K562 (cell line): Measurements from ENCODE around the gene VMP1. TPM values are rescaled to one million over a fixed set of nuclear protein-coding genes. Genes with fewer than 3 reads are reported as not detected.
A peak's percentile ranks its signal among the peaks of the same experiment; 100 is the strongest.

Experiments used
- CBFA2T3 ChIP-seq: fragments of 450-650 bp; IDR thresholded peaks from 2 replicates; pipeline ENCODE4 v1.6.1; 2017
- CHD4 ChIP-seq: fragments of 200-600 bp; sonication (generic); IDR thresholded peaks from 3 replicates; pipeline ENCODE4 v1.6.1; 2012; ENCODE audit warnings: low read depth, mild to moderate bottlenecking, mixed read lengths, low read length, inconsistent platforms; ENCODE audit not compliant: insufficient read depth, insufficient replicate concordance, poor library complexity, severe bottlenecking
- DIDO1 ChIP-seq: fragments of 450-650 bp; IDR thresholded peaks from 2 replicates; pipeline ENCODE4 v1.6.1; 2016; ENCODE audit warnings: low read depth, missing biosample characterization, missing genetic modification characterization
- DLX4 ChIP-seq: fragments of 250-450 bp; sonication (Bioruptor Pico); IDR thresholded peaks from 2 replicates; pipeline ENCODE4 v1.6.1; 2021; ENCODE audit warnings: mild to moderate bottlenecking
- ESRRB ChIP-seq: fragments of 250-450 bp; sonication (Bioruptor Pico); IDR thresholded peaks from 2 replicates; pipeline ENCODE4 v1.5.0; 2020; ENCODE audit warnings: mild to moderate bottlenecking, moderate library complexity, borderline replicate concordance
- IRF9 ChIP-seq: fragments of 450-650 bp; IDR thresholded peaks from 2 replicates; pipeline ENCODE4 v1.6.1; 2016; ENCODE audit warnings: missing biosample characterization, missing genetic modification characterization
- JUND ChIP-seq, 2 experiments: IDR thresholded peaks; 2 replicates in 1 of 2; 3 replicates in 1 of 2; pipeline ENCODE4 v1.6.1; 2011; ENCODE audit warnings: borderline replicate concordance in 2 of 2, low read depth in 2 of 2, low read length in 2 of 2, improper control_type of control experiment in 1 of 2, missing biosample characterization in 1 of 2, missing genetic modification characterization in 1 of 2, missing genetic modification reagents in 1 of 2
- NR2C1 ChIP-seq, 2 experiments: fragments of 450-650 bp; IDR thresholded peaks; 2 replicates each; pipeline ENCODE4 v1.6.1; 2017; ENCODE audit warnings: mild to moderate bottlenecking in 2 of 2, antibody characterized with exemption in 1 of 2, inconsistent platforms in 1 of 2, missing compliant biosample characterization in 1 of 2, missing genetic modification characterization in 1 of 2
- POLR2B ChIP-seq: fragments of 450-650 bp; IDR thresholded peaks from 2 replicates; pipeline ENCODE4 v1.6.1; 2018; ENCODE audit warnings: low read depth; ENCODE audit not compliant: partially characterized antibody
- RBM39 ChIP-seq: fragments of 200-400 bp; formaldehyde crosslinking; optimal IDR thresholded peaks from 2 replicates; pipeline ENCODE3; 2018; ENCODE audit warnings: low read depth, low read length
- RNF2 ChIP-seq: sonication (generic); IDR thresholded peaks from 2 replicates; pipeline ENCODE4 v1.6.1; 2016
- SUPT5H ChIP-seq: fragments of 450-650 bp; IDR thresholded peaks from 2 replicates; pipeline ENCODE4 v1.6.1; 2016
- ZBTB11 ChIP-seq, 3 experiments: fragments of 200-800 bp in 1 of 3; fragments of 250-450 bp in 1 of 3; fragments of 450-650 bp in 1 of 3; sonication (Bioruptor Pico) in 1 of 3; sonication (Bioruptor generic) in 1 of 3; formaldehyde crosslinking in 1 of 3; IDR thresholded peaks; 2 replicates each; pipeline versions ENCODE4 v1.6.1 to v1.8.0; 2016 to 2022; ENCODE audit warnings: mild to moderate bottlenecking in 2 of 3, missing genetic modification characterization in 2 of 3, missing compliant biosample characterization in 1 of 3, moderate library complexity in 1 of 3
- ZC3H8 ChIP-seq: fragments of 450-650 bp; IDR thresholded peaks from 2 replicates; pipeline ENCODE4 v1.6.1; 2017
- ZNF280B ChIP-seq: fragments of 250-450 bp; sonication (Bioruptor Pico); IDR thresholded peaks from 2 replicates; pipeline ENCODE4 v1.5.1; 2021; ENCODE audit warnings: mild to moderate bottlenecking
- ZNF324 ChIP-seq: fragments of 250-450 bp; sonication (Bioruptor Pico); IDR thresholded peaks from 2 replicates; pipeline ENCODE4 v1.4.0; 2020; ENCODE audit warnings: mild to moderate bottlenecking
- ZNF354B ChIP-seq: fragments of 250-450 bp; sonication (Bioruptor Pico); IDR thresholded peaks from 2 replicates; pipeline ENCODE4 v1.4.0; 2020
- ZNF586 ChIP-seq: fragments of 450-650 bp; formaldehyde crosslinking; conservative IDR thresholded peaks from 2 replicates; pipeline ENCODE4 v1.4.0; 2020; ENCODE audit warnings: mild to moderate bottlenecking, moderate library complexity
- polyA plus RNA-seq, 8 experiments: library from polyadenylated mRNA; depleted of rRNA in 4 of 8; stranded (reverse) in 5 of 8; unstranded in 3 of 8; fragments of >200 nt; fragmentation: Nextera tagmentation in 2 of 8; fragmentation: Illumina TruSeq in 1 of 8; extraction: Ambion mirVana in 2 of 8; extraction: Trizol in 1 of 8; gene quantifications; 2 replicates each; pipeline versions ENCODE4 v1.2.1 to v1.2.3, GENCODE V29; 2011 to 2014; ENCODE audit warnings: inconsistent platforms in 1 of 8, missing spikeins in 1 of 8
- total RNA-seq, 7 experiments: library from RNA; depleted of rRNA in 6 of 7; stranded (reverse); fragments of >200 nt in 6 of 7; fragmentation: Illumina TruSeq in 2 of 7; extraction: Trizol in 2 of 7; gene quantifications; 2 replicates each; pipeline versions ENCODE4 v1.2.1 to v1.2.3, GENCODE V29; 2011 to 2021; ENCODE audit warnings: low replicate concordance in 1 of 7
- TF ChIP-seq, protein P1 (sequence below): sonication (generic); formaldehyde crosslinking; IDR thresholded peaks from 2 replicates; pipeline ENCODE4 v1.8.0; 2022; ENCODE audit warnings: missing genetic modification reagents, mild to moderate bottlenecking, moderate library complexity, borderline replicate concordance

The VMP1 gene
- total and polyA plus RNA-seq, 9 of the 15 experiments (the other 6 are each of a cell fraction or from before 2014, with no cell fraction given) = 123 to 304 (median 151) TPM

DNA sequence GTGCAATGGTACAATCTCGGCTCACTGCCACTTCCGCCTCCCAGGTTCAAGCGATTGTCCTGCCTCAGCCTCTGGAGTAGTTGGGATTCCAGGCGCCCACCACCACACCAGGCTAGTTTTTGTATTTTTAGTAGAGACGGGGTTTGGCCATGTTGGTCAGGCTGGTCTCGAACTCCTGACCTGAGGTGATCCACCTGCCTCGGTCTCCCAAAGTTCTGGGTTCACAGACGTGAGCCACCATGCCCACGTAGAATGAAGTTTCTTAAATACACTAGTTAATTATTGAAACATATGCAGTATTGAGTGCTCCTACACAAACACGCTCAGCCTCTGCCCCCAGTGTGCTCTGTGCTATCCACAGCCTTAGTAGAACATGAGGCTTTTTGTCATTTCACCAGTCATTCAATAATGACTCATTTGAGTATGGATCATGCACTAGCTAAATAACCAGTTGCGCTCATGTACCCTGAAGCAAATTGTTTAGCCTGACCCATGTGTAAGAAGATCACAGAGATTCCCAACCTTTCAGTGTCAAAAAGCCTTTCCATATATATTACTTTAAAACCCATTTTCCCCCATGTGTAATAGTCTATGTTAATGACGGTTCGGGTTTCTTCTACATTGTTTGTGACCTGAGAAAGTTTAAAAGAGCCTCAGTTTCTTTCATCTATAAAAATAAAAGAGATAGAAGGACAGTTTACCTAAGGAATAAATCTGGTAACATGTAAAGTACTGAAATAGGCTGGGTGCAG, 135.6 kb downstream of the VMP1 start (continued):
- TF ChIP-seq POLR2B (peak; percentile 98), ZNF586 (CRISPR knock-in tag) (peak; percentile 72), ESRRB (CRISPR knock-in tag) (peak; percentile 96), ZBTB11 (CRISPR knock-in tag; IDR thresholded peaks at IDR 0.05) (peak in 1 of 3 experiments; percentile 95; a peak in 2 of 6 replicates), ZC3H8 (no peak), DLX4 (CRISPR knock-in tag) (peak; percentile 87), NR2C1 (IDR thresholded peaks at IDR 0.05) (0 out of 2 replicates have a peak, but pooled peaks have one; percentile 1), NR2C1 (tag; IDR thresholded peaks at IDR 0.05) (no peak; the same call in none of the 2 replicates), ZNF324 (CRISPR knock-in tag) (0 out of 2 replicates have a peak, but pooled peaks have one; percentile 64), IRF9 (tag) (no peak), CHD4 (no peak), ZNF280B (CRISPR knock-in tag) (no peak), SUPT5H (peak; percentile 91), RBM39 (no peak), CBFA2T3 (no peak), ZNF354B (CRISPR knock-in tag) (no peak), DIDO1 (tag) (no peak), RNF2 (peak; percentile 35; the same call in 1 of the 2 replicates), JUND (IDR thresholded peaks at IDR 0.05; ENCODE audit: borderline replicate concordance, low read depth, low read length) (peak; percentile 69), JUND (tag; IDR thresholded peaks at IDR 0.05; ENCODE audit: borderline replicate concordance, low read depth, low read length) (peak; percentile 72; the same call in 1 of the 3 replicates)
- TF ChIP-seq, protein P1, sequence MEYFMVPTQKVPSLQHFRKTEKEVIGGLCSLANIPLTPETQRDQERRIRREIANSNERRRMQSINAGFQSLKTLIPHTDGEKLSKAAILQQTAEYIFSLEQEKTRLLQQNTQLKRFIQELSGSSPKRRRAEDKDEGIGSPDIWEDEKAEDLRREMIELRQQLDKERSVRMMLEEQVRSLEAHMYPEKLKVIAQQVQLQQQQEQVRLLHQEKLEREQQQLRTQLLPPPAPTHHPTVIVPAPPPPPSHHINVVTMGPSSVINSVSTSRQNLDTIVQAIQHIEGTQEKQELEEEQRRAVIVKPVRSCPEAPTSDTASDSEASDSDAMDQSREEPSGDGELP (CRISPR knock-in tag) = peak; percentile 35; the same call in 1 of the 2 replicates
